Kidney (tissue), 22 donors: ENCODE results near the gene IQCK. TPM values are rescaled to one million over a fixed set of nuclear protein-coding genes. Genes with fewer than 3 reads are reported as not detected.
A peak's percentile ranks its signal among the peaks of the same experiment; 100 is the strongest.

Experiments used
- DNase-seq, 5 donors: peaks; one replicate each; pipeline ENCODE4 v3.0.0-alpha.2; 2013 to 2020
- FAIRE-seq: peaks from 2 replicates; lab custom pipeline; 2012; peaks lifted over from hg19 to GRCh38; lab: Jason Lieb, UNC
- H3K27ac ChIP-seq, 2 donors: one replicate each; pipeline ENCODE4 v1.7.0; 2013; ENCODE audit warnings: low read depth in 2 of 2, low read length in 2 of 2, inconsistent platforms in 1 of 2
- H3K27me3 ChIP-seq: one replicate; pipeline ENCODE4 v1.7.1; 2013; ENCODE audit warnings: low read length, inconsistent platforms; ENCODE audit not compliant: control insufficient read depth, insufficient read depth
- H3K36me3 ChIP-seq, 3 donors: one replicate each; pipeline versions ENCODE4 v1.7.0 to v1.7.1; 2013; ENCODE audit warnings: low read length in 3 of 3, control low read depth in 1 of 3, inconsistent platforms in 1 of 3; ENCODE audit not compliant: insufficient read depth in 3 of 3, control insufficient read depth in 2 of 3
- H3K4me1 ChIP-seq, 3 donors: one replicate each; pipeline versions ENCODE4 v1.7.0 to v1.7.1; 2013; ENCODE audit warnings: low read length in 3 of 3, inconsistent platforms in 1 of 3, low read depth in 1 of 3; ENCODE audit not compliant: control insufficient read depth in 2 of 3, insufficient read depth in 2 of 3
- H3K4me3 ChIP-seq, 3 donors: one replicate each; pipeline versions ENCODE4 v1.7.0 to v1.8.1; 2013; ENCODE audit warnings: low read length in 3 of 3, control low read depth in 1 of 3, inconsistent platforms in 1 of 3
- H3K9ac ChIP-seq, 3 donors: one replicate each; pipeline versions ENCODE4 v1.7.0 to v1.7.1; 2013; ENCODE audit warnings: low read length in 3 of 3, control low read depth in 1 of 3, inconsistent platforms in 1 of 3
- H3K9me3 ChIP-seq, 3 donors: one replicate each; pipeline versions ENCODE4 v1.7.0 to v1.7.1; 2013; ENCODE audit warnings: low read length in 3 of 3, control low read depth in 1 of 3, inconsistent platforms in 1 of 3; ENCODE audit not compliant: control insufficient read depth in 2 of 3, insufficient read depth in 1 of 3
- intact Hi-C: fragments of 100-400 bp; cut with DNase I; formaldehyde crosslinking; loops from one replicate; pipeline ENCODE4 v1.11.1; 2022
- long read RNA-seq, 10 donors: library from polyadenylated mRNA in 1 of 10; unstranded in 1 of 10; transcript quantifications; one replicate each; pipeline ENCODE4 v2.0.0 and lab custom pipeline, GENCODE V29; 2021 to 2026
- polyA plus RNA-seq: library from polyadenylated mRNA; stranded (reverse); fragments of 350-450 nt; fragmentation: Illumina TruSeq; extraction: RNeasy Lipid Tissue Mini Kit (QIAGEN cat#74804); gene quantifications from one replicate; pipeline ENCODE4 v1.2.3, GENCODE V29; 2014; ENCODE audit warnings: low read depth, low replicate concordance; ENCODE audit not compliant: insufficient read depth
- total RNA-seq: library from RNA; stranded (reverse); fragmentation: NEBNext Ultra II Directional; extraction: Animal tissue kit (Norgen Biotek cat#: 25700); gene quantifications from one replicate; pipeline ENCODE4 v1.2.1, GENCODE V29; 2021
- TF ChIP-seq, protein P1 (sequence below): IDR thresholded peaks from 3 replicates; pipeline ENCODE4 v1.5.1; 2012; ENCODE audit warnings: mild to moderate bottlenecking, moderate library complexity, borderline replicate concordance; ENCODE audit not compliant: insufficient read depth; ENCODE audit errors: extremely low read depth
- donor health status: control.
- donor health status: control.
- donor health status: control.
- donor health status: control.
- donor health status: control.
- donor health status: DM: yes; HTN: yes; CAD: no.
- donor health status: Normal renal cell carcinoma (clear cell type).

The IQCK gene, protein sequence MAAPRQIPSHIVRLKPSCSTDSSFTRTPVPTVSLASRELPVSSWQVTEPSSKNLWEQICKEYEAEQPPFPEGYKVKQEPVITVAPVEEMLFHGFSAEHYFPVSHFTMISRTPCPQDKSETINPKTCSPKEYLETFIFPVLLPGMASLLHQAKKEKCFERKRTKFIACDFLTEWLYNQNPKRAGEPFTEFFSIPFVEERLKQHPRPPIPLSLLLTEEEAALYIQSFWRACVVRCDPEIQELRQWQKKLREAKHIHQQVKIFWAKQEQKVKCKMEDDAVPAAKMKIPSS
- 38.1 TPM for total RNA-seq
- polyA plus RNA-seq, result 35.4 TPM
- long read RNA-seq, donor 1, partial matches to known transcripts, result 5 of 6 reads
- long read RNA-seq, donor 1, other reads (novel, unspliced or antisense), result 0 of 6 reads
- long read RNA-seq, donor 2, partial matches to known transcripts, result 57 of 61 reads
- long read RNA-seq, donor 2, other reads (novel, unspliced or antisense), result 0 of 61 reads
- long read RNA-seq, donor 3, partial matches to known transcripts, result 72 of 72 reads
- long read RNA-seq, donor 3, other reads (novel, unspliced or antisense), result 0 of 72 reads
- long read RNA-seq, donor 4, partial matches to known transcripts, result 13 of 14 reads
- long read RNA-seq, donor 4, other reads (novel, unspliced or antisense), result 0 of 14 reads
- long read RNA-seq, donor 5, result 0 reads
- long read RNA-seq, donor 6, partial matches to known transcripts, result 60 of 73 reads
- long read RNA-seq, donor 6, other reads (novel, unspliced or antisense), result 0 of 73 reads
- long read RNA-seq, donor 7, partial matches to known transcripts, result 12 of 26 reads
- long read RNA-seq, donor 7, other reads (novel, unspliced or antisense), result 13 of 26 reads
- long read RNA-seq, donor 8, partial matches to known transcripts, result 55 of 61 reads
- long read RNA-seq, donor 8, other reads (novel, unspliced or antisense), result 0 of 61 reads
- long read RNA-seq, donor 9, partial matches to known transcripts, result 29 of 47 reads
- long read RNA-seq, donor 9, other reads (novel, unspliced or antisense), result 17 of 47 reads
- long read RNA-seq, donor 10, partial matches to known transcripts, result 0 of 4 reads
- long read RNA-seq, donor 10, other reads (novel, unspliced or antisense), result 0 of 4 reads

DNA sequence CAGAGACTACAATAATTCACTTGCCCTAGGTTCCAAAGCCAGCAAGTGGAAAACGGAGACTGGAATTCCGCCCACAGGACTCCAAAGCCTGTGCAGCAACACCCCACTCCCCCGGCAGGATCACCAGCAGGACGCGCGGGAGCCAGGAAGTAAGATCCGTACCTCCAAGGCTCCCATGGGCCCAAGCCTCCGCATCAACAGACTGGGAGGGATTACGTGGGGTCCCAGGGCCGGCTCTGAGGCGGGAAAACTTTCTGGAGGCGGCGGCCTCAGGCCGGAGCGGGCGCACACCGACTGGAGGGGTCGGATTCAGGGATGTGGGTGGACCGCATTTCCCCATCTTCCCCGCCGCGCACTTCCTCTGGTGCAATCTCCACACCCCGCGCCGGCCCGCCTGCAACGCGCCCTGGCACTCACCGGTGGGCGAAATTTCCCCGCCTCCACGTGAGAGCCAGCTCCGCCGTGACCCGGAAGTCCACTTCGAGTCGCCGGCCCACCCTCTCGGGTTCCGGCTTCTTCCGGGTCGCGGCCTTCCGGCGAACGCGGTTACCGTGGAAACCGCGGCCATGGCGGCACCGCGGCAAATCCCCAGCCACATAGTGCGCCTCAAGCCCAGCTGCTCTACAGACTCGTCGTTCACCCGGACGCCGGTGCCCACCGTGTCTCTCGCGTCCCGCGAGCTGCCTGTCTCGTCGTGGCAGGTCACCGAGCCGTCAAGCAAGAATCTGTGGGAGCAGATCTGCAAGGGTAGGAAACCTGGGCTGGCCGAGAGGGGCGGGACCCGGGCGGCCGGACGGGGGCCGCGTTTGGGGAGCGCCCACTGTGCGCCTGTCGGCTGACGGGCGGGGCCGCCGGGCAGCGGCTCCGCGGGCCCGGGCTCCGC is at the start of gene IQCK, which contains the start of gene KNOP1:
Gene IQCK (plus strand): TSS at position 531 of the 883 bp plus-strand sequence. CDS start 36 bp downstream, at position 567.
Gene KNOP1 (minus strand): TSS at position 487 of the 883 bp plus-strand sequence. CDS start 3,192 bp downstream, outside the sequence.
- DNase-seq (peak; percentile 91 to 97 (median 96)), FAIRE-seq (no peak)
- no peaks in the 10 kb centered on the region for H3K27me3 ChIP-seq
- peak within 1 kb of the TSS; percentile 13 to 85 (median 65) for H3K9ac ChIP-seq
- TF ChIP-seq, protein P1, sequence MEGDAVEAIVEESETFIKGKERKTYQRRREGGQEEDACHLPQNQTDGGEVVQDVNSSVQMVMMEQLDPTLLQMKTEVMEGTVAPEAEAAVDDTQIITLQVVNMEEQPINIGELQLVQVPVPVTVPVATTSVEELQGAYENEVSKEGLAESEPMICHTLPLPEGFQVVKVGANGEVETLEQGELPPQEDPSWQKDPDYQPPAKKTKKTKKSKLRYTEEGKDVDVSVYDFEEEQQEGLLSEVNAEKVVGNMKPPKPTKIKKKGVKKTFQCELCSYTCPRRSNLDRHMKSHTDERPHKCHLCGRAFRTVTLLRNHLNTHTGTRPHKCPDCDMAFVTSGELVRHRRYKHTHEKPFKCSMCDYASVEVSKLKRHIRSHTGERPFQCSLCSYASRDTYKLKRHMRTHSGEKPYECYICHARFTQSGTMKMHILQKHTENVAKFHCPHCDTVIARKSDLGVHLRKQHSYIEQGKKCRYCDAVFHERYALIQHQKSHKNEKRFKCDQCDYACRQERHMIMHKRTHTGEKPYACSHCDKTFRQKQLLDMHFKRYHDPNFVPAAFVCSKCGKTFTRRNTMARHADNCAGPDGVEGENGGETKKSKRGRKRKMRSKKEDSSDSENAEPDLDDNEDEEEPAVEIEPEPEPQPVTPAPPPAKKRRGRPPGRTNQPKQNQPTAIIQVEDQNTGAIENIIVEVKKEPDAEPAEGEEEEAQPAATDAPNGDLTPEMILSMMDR, result no peak
- no peaks in the 10 kb centered on the region for H3K9me3 ChIP-seq
- H3K36me3 ChIP-seq, result peaks cover 0 to 3% (median 0%) of the 10 kb centered on the region in 3 donors
- intact Hi-C loops, result no loop called here
- peak within 1 kb of the TSS; percentile 92 to 95 (median 93) for H3K4me3 ChIP-seq
- H3K4me1 ChIP-seq, result peaks cover 0 to 11% (median 0%) of the 10 kb centered on the region in 3 donors
- peak within 1 kb of the TSS; percentile 78 to 86 for H3K27ac ChIP-seq

DNA sequence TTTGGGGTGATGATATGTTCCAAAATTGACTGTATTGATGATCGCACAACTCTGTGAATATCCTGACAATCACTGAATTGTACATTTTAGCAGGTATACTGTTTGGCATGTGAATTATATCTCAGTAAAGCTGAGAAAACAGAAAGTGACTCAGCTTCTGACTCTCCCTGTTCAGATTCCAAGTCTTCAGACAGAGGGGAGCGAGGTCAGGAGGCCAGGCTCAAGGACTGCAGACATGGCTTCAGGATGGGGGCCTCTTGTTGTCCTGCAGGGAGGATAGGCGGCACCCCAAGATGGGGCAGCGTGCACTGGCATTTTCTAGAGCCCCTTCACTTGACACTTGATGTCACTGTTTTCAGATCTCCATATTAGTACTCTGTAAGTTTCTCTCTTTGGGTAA is 45.7 kb upstream of the IQCK start:
- Histone ChIP-seq H3K9me3 (no peaks in the 10 kb centered on the region), H3K27ac (no peak overlapping the region), H3K4me3 (no peak overlapping the region), H3K36me3 (no peaks in the 10 kb centered on the region), H3K27me3 (no peaks in the 10 kb centered on the region), H3K4me1 (peaks cover 0 to 2% (median 0%) of the 10 kb centered on the region in 3 donors), H3K9ac (no peak overlapping the region)
- DNase-seq (no peak), FAIRE-seq (no peak)
- TF ChIP-seq, protein P1, result no peak
- intact Hi-C loops, result no loop called here

DNA sequence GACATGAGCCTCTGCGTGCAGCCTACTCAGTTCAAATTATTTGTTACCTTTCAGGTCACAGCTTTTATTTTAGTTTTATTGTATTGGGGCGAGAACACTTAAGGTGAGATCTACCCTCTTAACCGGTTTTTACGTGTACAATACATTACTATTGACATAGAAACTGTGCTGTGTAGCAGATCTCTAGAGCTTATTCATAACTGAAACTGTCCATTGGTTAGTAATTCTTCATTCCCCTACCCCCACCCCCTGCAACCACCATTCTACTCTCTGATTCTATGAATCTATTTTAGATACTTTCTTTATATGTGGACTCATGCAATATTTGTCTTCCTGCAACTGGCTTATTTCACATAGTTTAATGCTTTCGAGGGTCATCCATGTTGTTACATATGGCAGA is 43.6 kb upstream of the IQCK start:
- H3K36me3 ChIP-seq, result peaks cover 0 to 5% (median 0%) of the 10 kb centered on the region in 3 donors
- H3K9me3 ChIP-seq, result no peaks in the 10 kb centered on the region
- FAIRE-seq (no peak), DNase-seq (no peak)
- H3K27ac ChIP-seq, result no peak overlapping the region
- no peaks in the 10 kb centered on the region for H3K4me1 ChIP-seq
- intact Hi-C loops, result no loop called here
- no peak overlapping the region for H3K4me3 ChIP-seq
- TF ChIP-seq, protein P1, result no peak
- no peak overlapping the region for H3K9ac ChIP-seq
- H3K27me3 ChIP-seq, result no peaks in the 10 kb centered on the region
